ENCODE measurements around the gene AMBRA1.

The AMBRA1 gene

GRCh38 chr11:46461461-46461927 lies 132.3 kb downstream of the AMBRA1 start:
- no peak for DNase-seq

- DNase-seq = no peak
These were observed 135.3 kb downstream of the AMBRA1 start for GRCh38 chr11:46458491-46458890.

GRCh38 chr11:46457659-46458424 lies 136.0 kb downstream of the AMBRA1 start:
- no peak for DNase-seq

GRCh38 chr11:46457021-46457420 lies 136.8 kb downstream of the AMBRA1 start:
- DNase-seq = no peak

- no peak for DNase-seq
These were observed 137.4 kb downstream of the AMBRA1 start for GRCh38 chr11:46456269-46457001.

DNA sequence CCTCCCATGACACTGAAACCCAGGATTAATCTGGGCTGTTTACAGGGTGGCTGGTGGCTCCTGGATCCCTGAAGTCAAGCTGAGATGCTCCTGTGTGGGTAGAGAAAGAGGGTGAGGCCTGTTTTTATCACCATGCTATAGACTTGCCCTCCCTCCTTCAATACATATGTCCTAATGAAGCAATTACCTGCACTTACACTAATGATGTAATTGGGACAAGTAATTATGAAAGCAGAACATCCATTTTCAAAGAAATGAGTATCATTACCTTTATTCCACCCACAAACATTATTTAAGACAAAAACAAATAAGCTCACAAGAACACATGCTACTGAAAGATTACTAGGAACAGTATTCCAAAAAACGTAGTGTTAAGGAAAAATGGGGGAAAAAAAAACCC lies 138.0 kb downstream of the AMBRA1 start:
- no peak for DNase-seq

GRCh38 chr11:46452918-46453517 lies 140.8 kb downstream of the AMBRA1 start:
- no peak for DNase-seq

- DNase-seq = no peak
These were observed 142.1 kb downstream of the AMBRA1 start for GRCh38 chr11:46451759-46452158.

DNA sequence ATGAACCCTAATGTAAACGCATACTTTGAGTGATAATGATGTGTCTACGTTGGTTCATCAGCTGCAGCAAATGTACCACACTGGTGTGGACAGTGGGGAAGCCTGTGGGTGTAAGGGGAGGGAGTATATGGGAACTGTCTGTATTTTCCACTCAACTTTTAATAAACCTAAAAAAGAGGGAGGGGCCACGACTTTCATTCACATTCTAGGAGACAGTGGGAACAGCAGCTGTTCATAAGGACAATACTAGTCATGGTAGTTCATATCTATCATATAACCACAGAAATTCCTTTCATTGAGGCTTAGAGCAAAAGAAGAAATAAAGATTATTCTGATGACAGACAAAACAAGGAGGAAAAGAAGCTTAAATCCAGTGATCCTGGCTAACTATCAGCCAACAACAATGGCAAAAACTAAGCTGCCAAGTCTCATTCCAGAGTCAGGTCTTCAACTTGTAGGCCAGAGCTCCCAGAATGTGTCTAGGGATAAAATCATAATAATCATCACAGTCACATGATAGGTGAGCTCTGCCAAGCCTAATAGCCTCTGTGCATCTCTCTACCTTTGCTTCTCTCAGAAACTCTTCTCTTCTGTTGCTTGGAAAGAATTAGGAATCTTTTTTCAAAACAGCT lies 142.9 kb downstream of the AMBRA1 start:
- DNase-seq = no peak

DNA sequence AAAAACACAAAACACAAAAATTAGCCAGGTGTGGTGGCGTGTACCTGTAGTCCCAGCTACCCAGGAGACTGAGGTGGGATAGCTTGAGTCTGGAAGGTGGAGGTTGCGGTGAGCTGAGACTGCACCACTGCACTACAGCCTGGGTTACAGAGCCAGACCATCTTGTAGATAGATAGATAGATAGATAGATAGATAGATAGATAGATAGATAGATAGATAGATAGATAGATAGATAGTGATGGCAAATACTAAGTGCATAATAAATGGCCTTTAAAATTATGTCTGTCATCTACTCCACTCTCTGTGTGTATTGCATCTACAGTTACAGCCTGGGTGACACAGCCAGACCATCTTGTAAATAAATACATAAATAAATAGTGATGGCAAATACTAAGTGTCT lies 146.3 kb downstream of the AMBRA1 start:
- no peak for DNase-seq

GRCh38 chr11:46445920-46446771 lies 147.7 kb downstream of the AMBRA1 start:
- DNase-seq = no peak

GRCh38 chr11:46445192-46445919 lies 148.5 kb downstream of the AMBRA1 start:
- DNase-seq = no peak

GRCh38 chr11:46444305-46444704 lies 149.5 kb downstream of the AMBRA1 start:
- no peak for DNase-seq

- no peak for DNase-seq
These were observed 155.6 kb downstream of the AMBRA1 start for GRCh38 chr11:46438211-46438610.

DNA sequence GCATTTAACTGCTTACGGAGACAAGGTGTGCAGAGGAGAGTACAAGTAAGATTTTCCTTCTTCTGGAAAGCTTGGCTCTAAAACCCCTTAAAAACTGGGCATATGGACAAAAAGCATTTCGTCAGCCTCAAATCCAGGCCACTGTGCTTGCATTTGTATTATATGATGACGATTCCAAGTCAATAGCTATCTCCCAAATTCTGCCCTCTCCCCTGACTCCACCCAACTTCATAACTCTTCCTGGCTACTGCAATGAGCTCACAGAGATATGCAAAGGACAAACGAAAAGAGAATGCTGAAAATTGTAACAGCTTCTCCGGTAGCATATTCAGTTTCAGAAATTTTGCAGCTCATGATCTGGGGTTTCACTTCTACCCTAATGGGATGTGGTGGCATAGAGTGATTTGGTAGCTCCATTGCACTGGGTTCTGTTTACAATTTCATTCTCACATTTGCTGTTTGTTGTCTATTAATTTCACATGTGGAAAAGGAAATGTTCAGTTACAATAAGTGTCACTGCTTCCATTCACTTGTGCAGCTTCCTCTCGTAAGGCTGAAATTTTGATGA lies 156.6 kb downstream of the AMBRA1 start:
- no peak for DNase-seq

- no peak for DNase-seq
These were observed 157.7 kb downstream of the AMBRA1 start for GRCh38 chr11:46436113-46436512.

GRCh38 chr11:46435679-46436078 lies 158.1 kb downstream of the AMBRA1 start:
- no peak for DNase-seq

DNA sequence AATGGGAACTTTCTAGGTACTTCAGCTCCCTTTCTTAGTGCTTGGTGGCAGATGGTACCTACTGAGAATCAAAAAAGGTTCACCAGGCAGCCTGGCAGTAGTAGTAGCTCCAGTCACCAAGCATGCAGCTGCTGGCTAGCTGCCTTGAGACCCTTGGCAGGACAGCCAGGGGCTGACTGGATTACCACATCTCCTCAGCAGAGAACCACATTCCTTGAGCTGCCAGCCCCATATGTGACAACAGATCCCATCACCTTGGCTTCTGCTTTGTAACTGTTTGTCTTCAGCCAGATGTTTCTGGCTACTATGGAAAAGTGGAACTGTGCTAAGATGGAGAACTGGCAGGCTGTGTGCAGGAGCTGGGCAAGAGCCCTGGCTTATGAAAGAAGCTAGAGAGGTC lies 162.6 kb downstream of the AMBRA1 start:
- DNase-seq = no peak

DNA sequence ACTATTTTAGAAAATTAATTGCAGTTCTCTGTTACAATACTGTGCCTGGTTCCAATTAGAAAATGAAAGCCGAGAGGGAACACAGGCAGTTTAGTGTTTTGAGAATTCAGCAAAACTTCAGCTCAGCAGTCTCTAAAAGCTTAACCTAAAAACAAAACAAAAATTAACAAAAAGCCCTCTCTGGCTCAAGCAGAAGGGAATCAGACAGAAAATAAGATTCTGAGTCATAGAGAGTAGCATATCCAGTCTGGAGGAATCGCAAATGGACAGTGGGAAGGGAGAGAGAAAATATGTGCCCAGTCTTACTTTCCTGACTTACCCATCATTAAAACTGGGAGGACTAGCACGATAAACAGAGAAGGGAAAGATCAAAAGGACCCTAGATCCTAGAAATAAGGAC lies 164.1 kb downstream of the AMBRA1 start:
- no peak for DNase-seq

GRCh38 chr11:46427364-46427763 lies 166.5 kb downstream of the AMBRA1 start:
- no peak for DNase-seq

DNA sequence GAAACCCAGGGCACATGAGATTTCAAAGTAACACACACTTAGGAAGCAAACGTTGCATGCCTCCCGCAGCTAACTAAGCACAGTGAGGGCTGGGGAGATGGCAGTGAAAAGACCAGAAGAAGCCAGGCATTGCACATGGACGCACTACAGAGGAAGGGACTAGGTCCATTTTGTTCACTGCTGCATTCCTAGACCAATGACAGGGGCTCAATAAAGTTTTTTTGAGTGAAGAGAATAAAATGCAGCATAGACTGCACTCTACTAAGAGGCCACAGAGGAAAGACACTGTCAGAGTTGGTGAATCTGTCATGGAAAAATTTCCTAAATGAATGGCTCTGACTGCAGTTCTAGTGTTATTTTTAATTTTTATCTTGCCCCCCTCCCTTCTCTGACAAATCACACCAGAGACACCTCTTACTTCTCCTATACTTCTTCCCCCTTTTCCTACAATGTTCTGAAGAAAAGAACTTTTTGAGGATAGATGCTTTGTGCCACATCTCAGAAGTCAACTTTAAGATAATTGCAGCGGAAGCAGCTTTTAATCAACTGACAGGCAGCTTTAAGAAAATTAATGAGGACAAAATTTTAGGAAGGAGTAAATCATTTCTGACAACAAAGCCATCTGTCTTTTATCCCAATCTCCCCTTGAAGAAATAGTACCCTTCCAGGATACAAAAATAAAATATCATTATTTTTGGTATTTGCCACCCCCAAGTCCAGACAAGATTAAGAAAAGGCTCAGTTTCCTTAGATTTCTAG lies 167.4 kb downstream of the AMBRA1 start:
- no peak for DNase-seq

Data from CD4-positive, alpha-beta T cell treated with Interleukin-1 beta for 1 hour (primary cell).